ENCODE data around the gene ZCCHC2.

Gene ZCCHC2

GRCh38 chr18:62539284-62540165 is 16.7 kb downstream of the ZCCHC2 start:
- no peak for DNase-seq (ENCODE audit: low spot score)

DNA sequence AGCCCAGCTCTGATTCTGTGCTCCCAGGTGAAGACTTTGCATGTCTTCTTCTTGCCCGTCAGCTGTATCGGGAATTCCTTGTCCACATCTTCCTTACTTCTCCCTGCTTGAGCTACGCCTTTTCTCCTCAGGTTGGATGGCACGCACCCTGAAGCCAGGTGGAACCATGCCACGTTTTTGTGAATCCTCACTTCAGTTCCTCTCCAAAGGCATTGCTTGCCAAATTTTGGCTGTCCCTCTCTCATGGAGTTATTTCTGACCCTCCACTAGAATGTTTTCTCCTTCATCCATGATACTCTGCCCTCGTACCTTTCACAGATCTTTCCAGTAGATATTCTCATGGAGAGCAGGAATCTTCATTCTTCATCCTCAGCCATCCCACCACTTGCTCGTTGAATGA is 20.2 kb downstream of the ZCCHC2 start:
- no peak for DNase-seq (ENCODE audit: low spot score)

DNA sequence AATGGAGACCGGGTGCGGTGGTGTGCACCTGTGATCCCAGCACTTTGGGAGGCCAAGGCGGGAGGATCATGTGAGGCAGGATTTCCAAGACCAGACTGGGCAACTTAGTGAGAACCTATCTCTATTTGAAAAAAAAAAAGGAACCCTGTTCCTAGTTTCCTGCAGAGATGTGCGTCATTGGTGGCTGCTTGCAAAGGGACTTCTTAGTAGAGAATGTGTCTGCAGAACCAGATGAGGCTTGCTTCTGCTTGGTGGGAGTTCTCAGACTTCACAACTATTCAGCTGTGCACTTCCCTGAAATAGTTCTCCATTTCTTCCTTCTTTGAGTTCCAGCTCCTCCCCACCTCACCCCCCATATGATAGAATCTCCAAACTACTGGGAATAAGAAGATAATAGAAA is 22.3 kb downstream of the ZCCHC2 start:
- no peak for DNase-seq (ENCODE audit: low spot score)

- DNase-seq (ENCODE audit: low spot score): no peak
These were observed 26.9 kb downstream of the ZCCHC2 start for GRCh38 chr18:62549755-62550154.

DNA sequence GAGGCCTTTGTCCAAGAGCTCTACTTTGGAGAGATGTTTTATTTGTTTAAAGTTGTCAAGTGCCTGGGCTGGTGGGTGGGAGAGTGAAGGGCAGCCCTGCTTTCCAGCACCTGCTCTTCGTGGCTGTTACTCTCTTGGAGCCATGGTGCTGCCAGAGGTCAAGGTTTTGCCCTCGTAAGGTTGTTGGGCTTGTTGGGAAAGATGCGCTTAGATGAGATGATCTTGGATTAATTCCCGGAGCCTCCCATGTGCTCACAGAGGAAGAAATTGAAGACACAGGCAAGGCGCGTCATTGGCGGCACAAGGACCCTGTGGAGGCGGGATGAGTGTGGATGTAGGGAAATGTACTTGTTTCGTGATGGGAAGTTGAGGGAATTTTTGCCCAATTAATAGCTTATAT is 27.9 kb downstream of the ZCCHC2 start:
- no peak for DNase-seq (ENCODE audit: low spot score)

DNA sequence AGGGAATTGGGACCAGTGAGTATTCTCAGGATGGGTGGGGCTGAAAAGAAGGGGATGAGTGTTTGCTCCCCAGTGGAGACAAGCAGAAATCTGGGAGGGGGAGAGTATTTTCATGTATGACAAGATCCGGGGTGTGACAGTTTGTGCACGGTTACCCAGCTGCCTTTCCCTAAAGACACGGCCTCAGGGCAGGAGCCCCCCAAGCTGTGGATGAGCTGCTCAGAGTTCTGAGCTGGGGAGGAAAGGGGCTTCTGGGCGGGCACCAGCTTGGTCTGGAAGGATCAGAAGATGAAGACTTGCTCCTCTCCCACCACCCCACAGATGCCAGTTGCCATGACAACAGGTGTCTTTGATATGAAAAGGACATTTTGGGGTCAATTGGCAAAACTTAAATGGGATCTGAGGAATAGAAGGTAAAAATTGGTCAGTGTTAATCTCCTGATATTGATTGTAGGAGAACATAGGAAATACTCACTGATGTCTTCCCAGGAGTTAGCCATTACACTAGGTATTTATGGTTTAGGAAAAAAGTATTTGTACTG is 29.2 kb downstream of the ZCCHC2 start:
- no peak for DNase-seq (ENCODE audit: low spot score)

- peak; percentile 21 for DNase-seq (ENCODE audit: low spot score)
These were observed 31.4 kb downstream of the ZCCHC2 start for GRCh38 chr18:62554061-62554815.

DNA sequence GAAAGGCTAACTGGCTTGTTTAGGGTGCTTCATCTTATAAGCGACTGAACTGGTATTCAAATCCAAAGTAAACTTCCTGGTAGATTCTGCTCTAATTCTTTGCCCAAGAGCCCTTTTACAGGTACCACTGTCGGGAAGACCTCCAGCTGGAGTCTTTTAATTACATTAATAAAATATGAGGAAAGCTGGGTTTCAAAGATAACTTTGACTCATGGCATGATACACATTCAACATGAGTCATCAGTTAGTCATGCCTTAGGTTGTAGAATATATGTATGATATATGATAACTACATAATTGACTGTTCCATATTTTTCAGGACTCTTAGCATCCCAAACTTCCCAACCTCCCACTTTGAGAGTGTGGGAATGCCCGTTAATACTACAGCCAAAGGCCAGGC is 32.3 kb downstream of the ZCCHC2 start:
- no peak for DNase-seq (ENCODE audit: low spot score)

GRCh38 chr18:62556397-62556796 is 33.6 kb downstream of the ZCCHC2 start:
- no peak for DNase-seq (ENCODE audit: low spot score)

- no peak for DNase-seq (ENCODE audit: low spot score)
These were observed 35.3 kb downstream of the ZCCHC2 start for GRCh38 chr18:62558015-62558663.

DNA sequence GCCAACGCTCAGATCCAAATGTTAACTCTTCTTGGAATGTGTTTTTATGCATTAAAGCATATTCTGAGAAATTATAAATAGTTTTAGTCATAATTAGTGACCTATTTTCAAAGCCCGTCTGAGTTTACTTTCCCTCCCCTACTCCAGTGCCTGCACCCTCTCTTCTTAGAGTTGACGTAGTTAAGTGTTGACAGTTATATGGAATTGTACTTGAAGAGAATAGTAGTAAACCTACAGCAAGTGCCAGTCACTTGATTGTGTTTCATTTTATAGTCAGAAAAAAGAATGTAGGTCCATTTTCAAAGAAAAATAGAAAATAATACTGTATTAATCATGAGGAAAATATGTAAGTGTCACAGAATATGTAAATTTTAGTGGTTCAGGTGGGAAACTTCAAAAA is 41.2 kb downstream of the ZCCHC2 start:
- no peak for DNase-seq (ENCODE audit: low spot score)

GRCh38 chr18:62566199-62566598 is 43.4 kb downstream of the ZCCHC2 start:
- DNase-seq (ENCODE audit: low spot score): no peak

- no peak for DNase-seq (ENCODE audit: low spot score)
These were observed 44.0 kb downstream of the ZCCHC2 start for GRCh38 chr18:62566818-62567217.

- DNase-seq (ENCODE audit: low spot score): no peak
These were observed 46.3 kb downstream of the ZCCHC2 start for GRCh38 chr18:62569081-62569655.

- DNase-seq (ENCODE audit: low spot score): no peak
These were observed 48.2 kb downstream of the ZCCHC2 start for GRCh38 chr18:62571037-62571436.

DNA sequence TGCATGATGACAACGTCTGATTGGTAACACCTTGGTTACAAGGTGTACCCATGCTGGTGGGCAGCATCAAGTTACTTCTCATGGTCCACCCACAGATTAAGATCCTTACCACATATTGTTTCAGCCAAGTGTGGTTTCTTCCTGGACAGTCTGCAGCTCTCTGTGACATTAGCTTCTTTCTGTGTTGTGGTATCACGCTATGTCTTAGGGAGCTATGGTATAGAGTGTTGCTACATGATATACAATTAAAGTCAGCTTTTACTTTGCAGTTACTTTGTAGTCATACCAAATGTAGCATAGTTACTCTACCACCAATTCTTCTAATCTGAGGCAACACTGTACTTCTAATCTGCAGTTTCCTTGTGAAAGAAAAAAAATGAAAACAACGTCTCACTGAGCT is 48.8 kb downstream of the ZCCHC2 start:
- DNase-seq (ENCODE audit: low spot score): no peak

GRCh38 chr18:62572456-62572855 is 49.6 kb downstream of the ZCCHC2 start:
- DNase-seq (ENCODE audit: low spot score): no peak

DNA sequence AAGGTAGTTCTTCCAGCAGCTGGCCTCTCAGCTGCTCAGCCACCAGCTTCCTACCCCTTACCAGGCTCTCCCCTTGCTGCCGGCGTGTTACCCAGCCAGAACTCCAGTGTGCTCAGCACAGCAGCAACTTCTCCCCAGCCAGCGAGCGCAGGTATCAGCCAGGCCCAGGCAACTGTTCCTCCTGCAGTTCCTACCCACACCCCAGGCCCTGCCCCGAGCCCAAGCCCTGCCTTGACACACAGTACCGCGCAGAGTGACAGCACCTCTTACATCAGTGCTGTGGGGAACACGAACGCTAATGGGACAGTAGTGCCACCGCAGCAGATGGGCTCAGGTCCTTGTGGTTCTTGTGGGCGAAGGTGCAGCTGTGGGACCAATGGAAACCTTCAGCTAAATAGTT is 52.0 kb downstream of the ZCCHC2 start:
- DNase-seq (ENCODE audit: low spot score): no peak

GRCh38 chr18:62576271-62576670 is 53.4 kb downstream of the ZCCHC2 start:
- no peak for DNase-seq (ENCODE audit: low spot score)

DNA sequence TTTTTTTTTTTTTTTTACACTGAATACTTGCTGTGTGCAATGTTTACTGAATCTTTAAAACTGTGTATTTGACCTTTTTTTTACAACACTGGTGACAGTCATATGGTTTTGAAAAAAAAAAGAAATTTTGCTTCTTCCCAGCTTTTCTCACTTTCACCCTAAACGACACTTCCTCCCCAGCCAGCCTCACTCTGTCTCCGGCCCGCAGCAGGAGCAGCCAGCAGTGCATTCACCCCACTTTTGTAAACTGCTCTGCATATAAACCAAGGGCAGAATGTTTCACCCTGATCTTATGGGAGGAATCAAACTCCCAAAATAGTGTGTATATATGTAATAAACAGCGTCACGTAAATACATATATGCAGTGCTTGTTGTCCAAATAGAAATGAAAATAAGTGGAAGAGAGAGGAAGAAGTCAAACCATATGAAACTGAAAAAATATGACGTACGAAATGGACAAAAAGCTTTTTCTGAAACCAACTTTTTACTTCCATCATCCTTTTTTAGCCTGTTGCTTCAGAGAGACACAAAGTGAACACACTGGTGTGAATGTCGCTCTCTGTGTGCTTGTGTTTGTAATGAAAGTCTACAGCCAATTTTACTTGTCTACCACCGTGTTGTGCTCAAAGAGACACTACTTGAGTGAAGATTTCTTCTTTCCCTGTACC is 54.2 kb downstream of the ZCCHC2 start:
- no peak for DNase-seq (ENCODE audit: low spot score)

DNA sequence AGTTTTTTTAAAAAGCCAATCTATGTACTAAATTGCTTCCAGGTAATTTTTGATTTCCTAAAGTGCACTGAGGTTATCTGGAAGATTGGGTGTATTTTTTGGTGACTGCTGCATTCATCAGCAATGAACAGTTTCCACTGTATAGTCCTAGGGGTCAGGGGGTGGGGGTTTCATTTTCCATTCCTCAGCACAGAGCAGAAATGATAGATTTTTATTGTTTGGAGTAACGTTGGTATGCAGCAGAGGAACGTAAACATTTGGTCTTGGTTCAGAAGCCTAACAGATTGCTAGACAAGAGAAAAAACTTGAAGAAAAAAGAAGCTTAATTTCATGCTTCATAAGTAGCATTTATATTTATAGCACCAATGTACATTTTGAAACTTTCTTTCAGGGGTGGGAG is 54.9 kb downstream of the ZCCHC2 start:
- no peak for DNase-seq (ENCODE audit: low spot score)
